Testis (tissue), 3 donors: ENCODE results near the gene IER5L. TPM values are rescaled to one million over a fixed set of nuclear protein-coding genes. Genes with fewer than 3 reads are reported as not detected.

ENCODE experiments used
- DNase-seq: peaks from one replicate; pipeline ENCODE4 v3.0.0-alpha.2; 2019
- H3K27ac ChIP-seq, 2 donors: fragments of 200-600 bp; sonication (generic); one replicate each; pipeline ENCODE4 v1.5.1; 2019
- H3K27me3 ChIP-seq: fragments of 200-600 bp; sonication (generic); one replicate; pipeline ENCODE4 v1.5.1; 2019
- H3K36me3 ChIP-seq: fragments of 200-600 bp; sonication (generic); one replicate; pipeline ENCODE4 v1.5.1; 2017; ENCODE audit warnings: low read depth; ENCODE audit errors: missing control alignments
- H3K4me1 ChIP-seq: fragments of 200-600 bp; sonication (generic); one replicate; pipeline ENCODE4 v1.5.1; 2019
- H3K4me3 ChIP-seq, 2 donors: fragments of 200-600 bp; sonication (generic); one replicate each; pipeline ENCODE4 v1.5.1; 2017 to 2019
- H3K9me3 ChIP-seq: fragments of 200-600 bp; sonication (generic); one replicate; pipeline ENCODE4 v1.5.1; 2017
- CTCF ChIP-seq, 3 experiments: fragments of 450-650 bp in 2 of 3; fragments of 200-600 bp in 1 of 3; sonication (generic) in 1 of 3; IDR thresholded peaks; one replicate each; pipeline ENCODE4 v1.5.1; 2016 to 2019; ENCODE audit warnings: antibody characterized with exemption in 3 of 3, mild to moderate bottlenecking in 2 of 3, moderate library complexity in 1 of 3
- POLR2A ChIP-seq: fragments of 450-650 bp; IDR thresholded peaks from one replicate; pipeline ENCODE4 v1.6.1; 2017; ENCODE audit warnings: antibody characterized with exemption, mild to moderate bottlenecking, moderate library complexity
- WGBS, 2 donors: methylation state at CpG; one replicate each; pipeline ENCODE4 v1.1.5; 2018; 5-methylcytosine and 5-hydroxymethylcytosine counted together
- intact Hi-C: fragments of 100-400 bp; cut with DNase I; formaldehyde crosslinking; loops from one replicate; pipeline ENCODE4 v1.15.1; 2023; ENCODE audit warnings: low total_unique reads
- polyA plus RNA-seq: library from polyadenylated mRNA; stranded (reverse); fragments of 350-450 nt; fragmentation: Illumina TruSeq; extraction: RNeasy Lipid Tissue Mini Kit (QIAGEN cat#74804); gene quantifications from one replicate; pipeline ENCODE4 v1.2.3, GENCODE V29; 2014; ENCODE audit warnings: low read depth, low replicate concordance; ENCODE audit not compliant: insufficient read depth
- total RNA-seq, 2 donors: library from RNA; depleted of rRNA; stranded (reverse); fragments of >200 nt; gene quantifications; one replicate each; pipeline ENCODE4 v1.2.3, GENCODE V29; 2016

Gene IER5L
- total and polyA plus RNA-seq, 3 donors from 2014 or later = 4.8 to 25.4 (median 12.6) TPM

GRCh38 chr9:129202613-129203555 lies 24.8 kb upstream of the IER5L start:
- Histone ChIP-seq H3K9me3 (no peaks in the 10 kb centered on the region), H3K4me1 (peaks cover 16% of the 10 kb centered on the region), H3K27ac (peak overlapping the region; percentile 85 to 90), H3K4me3 (peak overlapping the region; percentile 63 to 79), H3K27me3 (no peaks in the 10 kb centered on the region), H3K36me3 (no peaks in the 10 kb centered on the region)
- WGBS, 2 donors = 4 to 10% methylated on average over 30 to 57 of the region's 57 CpGs
- TF ChIP-seq CTCF (IDR thresholded peaks at IDR 0.05) (no peak), POLR2A (no peak)
- intact Hi-C loops = no loop called here
- DNase-seq = peak; percentile 92

- Histone ChIP-seq H3K36me3 (no peaks in the 10 kb centered on the region), H3K4me3 (no peak overlapping the region), H3K27me3 (no peaks in the 10 kb centered on the region), H3K4me1 (peaks cover 19% of the 10 kb centered on the region), H3K27ac (no peak overlapping the region), H3K9me3 (no peaks in the 10 kb centered on the region)
- no peak for DNase-seq
- TF ChIP-seq CTCF (IDR thresholded peaks at IDR 0.05) (no peak), POLR2A (no peak)
- intact Hi-C loops = no loop called here
- WGBS, 2 donors = 66 to 72% methylated on average over 9 of the region's 9 CpGs
These were observed 23.8 kb upstream of the IER5L start for GRCh38 chr9:129201866-129202265.

GRCh38 chr9:129201289-129201688 lies 23.2 kb upstream of the IER5L start:
- intact Hi-C loops = no loop called here
- Histone ChIP-seq H3K9me3 (no peaks in the 10 kb centered on the region), H3K4me1 (peaks cover 19% of the 10 kb centered on the region), H3K4me3 (no peak overlapping the region), H3K27me3 (no peaks in the 10 kb centered on the region), H3K36me3 (no peaks in the 10 kb centered on the region), H3K27ac (no peak overlapping the region)
- TF ChIP-seq POLR2A = no peak
- no peak for TF ChIP-seq CTCF (IDR thresholded peaks at IDR 0.05)
- WGBS, 2 donors = 81 to 82% methylated on average over 9 of the region's 9 CpGs
- no peak for DNase-seq

GRCh38 chr9:129200255-129200654 lies 22.2 kb upstream of the IER5L start:
- TF ChIP-seq CTCF (IDR thresholded peaks at IDR 0.05) (no peak), POLR2A (no peak)
- H3K9me3 ChIP-seq = no peaks in the 10 kb centered on the region
- intact Hi-C loops = no loop called here
- no peak overlapping the region for H3K4me3 ChIP-seq
- no peaks in the 10 kb centered on the region for H3K27me3 ChIP-seq
- no peak for DNase-seq
- WGBS, 2 donors = 88 to 92% methylated on average over 6 of the region's 6 CpGs
- no peak overlapping the region for H3K27ac ChIP-seq
- H3K4me1 ChIP-seq = peaks cover 19% of the 10 kb centered on the region
- no peaks in the 10 kb centered on the region for H3K36me3 ChIP-seq
